ENCODE measurements around the gene CUX1.

GRCh38 chr7:102184303-102184702 is 366.9 kb downstream of the CUX1 start:
- TF ChIP-seq POLR2A (IDR thresholded peaks at IDR 0.05) (no peak), CTCF (IDR thresholded peaks at IDR 0.05) (no peak)
